Liver (tissue), 3 donors: ENCODE measurements around the gene LMF1.

Experiments
- FOXA1 ChIP-seq: IDR thresholded peaks from 2 replicates; pipeline ENCODE4 v1.6.1; 2016; ENCODE audit warnings: antibody characterized with exemption
- HNF4A ChIP-seq, 2 donors: conservative IDR thresholded peaks; 2 replicates each; pipeline ENCODE4 v1.6.1; 2016; ENCODE audit warnings: antibody characterized with exemption in 2 of 2, mild to moderate bottlenecking in 2 of 2
- JUND ChIP-seq, 2 donors: IDR thresholded peaks; 2 replicates each; pipeline ENCODE4 v1.6.1; 2016; ENCODE audit warnings: antibody characterized with exemption in 2 of 2
- SP1 ChIP-seq: IDR thresholded peaks from 2 replicates; pipeline ENCODE4 v1.6.1; 2018; ENCODE audit warnings: antibody characterized with exemption, mild to moderate bottlenecking
- TAF1 ChIP-seq: conservative IDR thresholded peaks from 2 replicates; pipeline ENCODE4 v1.6.1; 2016; ENCODE audit warnings: antibody characterized with exemption, mild to moderate bottlenecking
- TF ChIP-seq, protein P1 (sequence below): fragments of 150-350 bp; IDR thresholded peaks from 2 replicates; pipeline ENCODE4 v1.5.1; 2017; ENCODE audit warnings: improper control_type of control experiment, low read depth, low read length; ENCODE audit not compliant: missing input control
- TF ChIP-seq, protein P2 (sequence below): IDR thresholded peaks from 2 replicates; pipeline ENCODE4 v1.6.1; 2016; ENCODE audit warnings: antibody characterized with exemption, mild to moderate bottlenecking
- TF ChIP-seq, protein P3 (sequence below): IDR thresholded peaks from 2 replicates; pipeline ENCODE4 v1.6.1; 2016; ENCODE audit warnings: antibody characterized with exemption
- TF ChIP-seq, protein P4 (sequence below): IDR thresholded peaks from 2 replicates; pipeline ENCODE4 v1.6.1; 2016; ENCODE audit warnings: antibody characterized with exemption
- donor health status: healthy.
- donor health status: healthy.

DNA sequence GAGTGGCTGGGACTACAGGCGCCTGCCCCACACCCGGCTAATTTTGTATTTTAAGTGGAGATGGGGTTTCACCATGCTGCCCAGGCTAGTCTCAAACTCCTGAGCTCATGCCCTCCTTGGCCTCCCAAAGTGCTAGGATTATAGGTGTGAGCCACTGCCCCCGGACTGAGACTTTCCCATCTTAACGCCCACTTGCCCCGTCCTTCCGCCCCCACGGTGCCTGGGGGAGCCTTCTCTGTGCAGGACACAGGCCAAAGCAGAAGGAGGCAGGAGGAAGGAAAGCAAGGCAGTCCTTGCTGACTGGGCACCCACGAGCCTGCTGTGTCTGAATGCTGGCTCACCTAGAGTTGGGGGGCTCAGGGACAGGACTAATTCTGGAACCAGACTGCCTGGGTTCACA is 152.7 kb downstream of the LMF1 start:
- TF ChIP-seq, protein P1, sequence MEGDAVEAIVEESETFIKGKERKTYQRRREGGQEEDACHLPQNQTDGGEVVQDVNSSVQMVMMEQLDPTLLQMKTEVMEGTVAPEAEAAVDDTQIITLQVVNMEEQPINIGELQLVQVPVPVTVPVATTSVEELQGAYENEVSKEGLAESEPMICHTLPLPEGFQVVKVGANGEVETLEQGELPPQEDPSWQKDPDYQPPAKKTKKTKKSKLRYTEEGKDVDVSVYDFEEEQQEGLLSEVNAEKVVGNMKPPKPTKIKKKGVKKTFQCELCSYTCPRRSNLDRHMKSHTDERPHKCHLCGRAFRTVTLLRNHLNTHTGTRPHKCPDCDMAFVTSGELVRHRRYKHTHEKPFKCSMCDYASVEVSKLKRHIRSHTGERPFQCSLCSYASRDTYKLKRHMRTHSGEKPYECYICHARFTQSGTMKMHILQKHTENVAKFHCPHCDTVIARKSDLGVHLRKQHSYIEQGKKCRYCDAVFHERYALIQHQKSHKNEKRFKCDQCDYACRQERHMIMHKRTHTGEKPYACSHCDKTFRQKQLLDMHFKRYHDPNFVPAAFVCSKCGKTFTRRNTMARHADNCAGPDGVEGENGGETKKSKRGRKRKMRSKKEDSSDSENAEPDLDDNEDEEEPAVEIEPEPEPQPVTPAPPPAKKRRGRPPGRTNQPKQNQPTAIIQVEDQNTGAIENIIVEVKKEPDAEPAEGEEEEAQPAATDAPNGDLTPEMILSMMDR, result no peak
- TF ChIP-seq HNF4A (conservative IDR thresholded peaks at IDR 0.05) (no peak), JUND (IDR thresholded peaks at IDR 0.05) (no peak), TAF1 (no peak), SP1 (no peak), FOXA1 (no peak)
- TF ChIP-seq, protein P2, sequence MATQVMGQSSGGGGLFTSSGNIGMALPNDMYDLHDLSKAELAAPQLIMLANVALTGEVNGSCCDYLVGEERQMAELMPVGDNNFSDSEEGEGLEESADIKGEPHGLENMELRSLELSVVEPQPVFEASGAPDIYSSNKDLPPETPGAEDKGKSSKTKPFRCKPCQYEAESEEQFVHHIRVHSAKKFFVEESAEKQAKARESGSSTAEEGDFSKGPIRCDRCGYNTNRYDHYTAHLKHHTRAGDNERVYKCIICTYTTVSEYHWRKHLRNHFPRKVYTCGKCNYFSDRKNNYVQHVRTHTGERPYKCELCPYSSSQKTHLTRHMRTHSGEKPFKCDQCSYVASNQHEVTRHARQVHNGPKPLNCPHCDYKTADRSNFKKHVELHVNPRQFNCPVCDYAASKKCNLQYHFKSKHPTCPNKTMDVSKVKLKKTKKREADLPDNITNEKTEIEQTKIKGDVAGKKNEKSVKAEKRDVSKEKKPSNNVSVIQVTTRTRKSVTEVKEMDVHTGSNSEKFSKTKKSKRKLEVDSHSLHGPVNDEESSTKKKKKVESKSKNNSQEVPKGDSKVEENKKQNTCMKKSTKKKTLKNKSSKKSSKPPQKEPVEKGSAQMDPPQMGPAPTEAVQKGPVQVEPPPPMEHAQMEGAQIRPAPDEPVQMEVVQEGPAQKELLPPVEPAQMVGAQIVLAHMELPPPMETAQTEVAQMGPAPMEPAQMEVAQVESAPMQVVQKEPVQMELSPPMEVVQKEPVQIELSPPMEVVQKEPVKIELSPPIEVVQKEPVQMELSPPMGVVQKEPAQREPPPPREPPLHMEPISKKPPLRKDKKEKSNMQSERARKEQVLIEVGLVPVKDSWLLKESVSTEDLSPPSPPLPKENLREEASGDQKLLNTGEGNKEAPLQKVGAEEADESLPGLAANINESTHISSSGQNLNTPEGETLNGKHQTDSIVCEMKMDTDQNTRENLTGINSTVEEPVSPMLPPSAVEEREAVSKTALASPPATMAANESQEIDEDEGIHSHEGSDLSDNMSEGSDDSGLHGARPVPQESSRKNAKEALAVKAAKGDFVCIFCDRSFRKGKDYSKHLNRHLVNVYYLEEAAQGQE, result no peak
- TF ChIP-seq, protein P3, sequence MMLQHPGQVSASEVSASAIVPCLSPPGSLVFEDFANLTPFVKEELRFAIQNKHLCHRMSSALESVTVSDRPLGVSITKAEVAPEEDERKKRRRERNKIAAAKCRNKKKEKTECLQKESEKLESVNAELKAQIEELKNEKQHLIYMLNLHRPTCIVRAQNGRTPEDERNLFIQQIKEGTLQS, result no peak
- TF ChIP-seq, protein P4, sequence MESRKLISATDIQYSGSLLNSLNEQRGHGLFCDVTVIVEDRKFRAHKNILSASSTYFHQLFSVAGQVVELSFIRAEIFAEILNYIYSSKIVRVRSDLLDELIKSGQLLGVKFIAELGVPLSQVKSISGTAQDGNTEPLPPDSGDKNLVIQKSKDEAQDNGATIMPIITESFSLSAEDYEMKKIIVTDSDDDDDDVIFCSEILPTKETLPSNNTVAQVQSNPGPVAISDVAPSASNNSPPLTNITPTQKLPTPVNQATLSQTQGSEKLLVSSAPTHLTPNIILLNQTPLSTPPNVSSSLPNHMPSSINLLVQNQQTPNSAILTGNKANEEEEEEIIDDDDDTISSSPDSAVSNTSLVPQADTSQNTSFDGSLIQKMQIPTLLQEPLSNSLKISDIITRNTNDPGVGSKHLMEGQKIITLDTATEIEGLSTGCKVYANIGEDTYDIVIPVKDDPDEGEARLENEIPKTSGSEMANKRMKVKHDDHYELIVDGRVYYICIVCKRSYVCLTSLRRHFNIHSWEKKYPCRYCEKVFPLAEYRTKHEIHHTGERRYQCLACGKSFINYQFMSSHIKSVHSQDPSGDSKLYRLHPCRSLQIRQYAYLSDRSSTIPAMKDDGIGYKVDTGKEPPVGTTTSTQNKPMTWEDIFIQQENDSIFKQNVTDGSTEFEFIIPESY, result no peak
